Retinal pigment epithelial cell (primary cell): ENCODE measurements around the gene STAT5A.

Experiments
- DNase-seq: peaks from one replicate; pipeline ENCODE4 v3.0.0-alpha.2; 2010; ENCODE audit warnings: low read depth
- H3K4me3 ChIP-seq: 2 replicates; pipeline ENCODE4 v1.5.1; 2011; ENCODE audit warnings: mild to moderate bottlenecking, low read length, control low read depth, moderate library complexity
- CTCF ChIP-seq: conservative IDR thresholded peaks from 2 replicates; pipeline ENCODE4 v1.5.1; 2011; ENCODE audit warnings: low read depth, low read length, control low read depth, inconsistent platforms

STAT5A gene

DNA sequence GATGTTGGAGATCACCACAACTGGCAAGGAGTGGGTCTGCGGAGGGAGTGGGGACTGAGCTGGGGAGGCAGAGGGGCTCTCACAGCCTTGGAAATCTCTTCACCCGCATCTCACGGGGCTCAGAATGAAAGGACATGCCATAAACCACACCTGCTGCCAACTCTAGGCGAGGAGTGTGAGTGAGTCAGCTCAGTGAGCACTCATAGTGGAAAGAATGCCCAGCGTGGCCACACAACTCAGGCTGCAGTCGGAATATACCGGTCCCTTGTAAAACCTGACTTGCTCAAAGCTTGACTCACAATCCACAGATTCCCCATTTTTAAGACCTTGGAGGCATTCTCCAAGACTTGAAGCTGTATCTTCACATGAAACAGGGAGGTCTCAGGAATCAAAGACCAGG, 36.7 kb downstream of the STAT5A start:
- no peak for TF ChIP-seq CTCF
- DNase-seq, result peak; percentile 51
- H3K4me3 ChIP-seq, result no peak overlapping the region

DNA sequence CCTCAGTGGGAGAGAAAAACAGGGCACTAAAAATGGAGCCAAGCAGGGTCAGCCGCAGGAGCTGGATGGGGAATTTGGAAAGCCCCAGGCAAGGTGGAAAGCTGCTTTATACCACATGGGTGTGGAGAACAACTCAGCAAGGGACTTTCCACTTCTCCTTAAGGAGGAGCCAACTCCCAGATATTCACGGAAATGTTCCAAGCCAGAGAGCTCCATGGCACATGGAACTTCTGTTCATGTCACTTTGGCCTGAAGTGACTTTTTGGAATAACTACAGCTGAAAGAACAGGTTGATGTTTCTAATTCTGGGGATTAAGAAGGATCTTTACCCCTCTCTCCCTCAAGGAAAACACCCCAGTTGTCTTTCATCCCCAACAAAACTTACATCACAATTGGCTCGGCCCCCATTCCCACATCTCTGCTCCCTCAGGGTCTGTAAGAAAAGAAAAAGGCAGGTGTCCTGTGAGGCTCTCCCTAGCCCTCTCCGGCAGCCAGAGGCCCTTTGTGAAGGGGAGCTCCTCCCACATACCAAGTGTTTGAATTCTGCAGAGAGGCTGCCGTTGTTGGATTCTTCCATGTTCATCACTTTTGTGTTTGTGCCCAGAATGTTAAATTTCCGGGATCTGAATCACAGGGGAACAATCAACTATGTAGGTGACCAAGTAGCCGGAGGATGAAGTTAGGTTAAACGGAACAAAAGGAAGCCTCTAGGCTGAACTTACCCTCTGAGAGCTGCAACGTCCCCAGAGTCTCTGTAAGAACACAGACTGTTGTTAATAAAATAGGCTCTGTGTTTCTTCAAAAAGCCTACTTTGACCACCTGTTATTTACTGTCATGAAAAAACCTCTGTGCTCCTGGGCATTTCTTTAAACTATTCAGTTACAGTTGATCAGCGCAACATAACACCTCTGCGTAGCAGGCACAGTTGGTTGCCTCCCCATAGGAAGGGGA, 41.0 kb downstream of the STAT5A start:
- DNase-seq, result no peak
- H3K4me3 ChIP-seq, result no peak overlapping the region
- no peak for TF ChIP-seq CTCF

DNA sequence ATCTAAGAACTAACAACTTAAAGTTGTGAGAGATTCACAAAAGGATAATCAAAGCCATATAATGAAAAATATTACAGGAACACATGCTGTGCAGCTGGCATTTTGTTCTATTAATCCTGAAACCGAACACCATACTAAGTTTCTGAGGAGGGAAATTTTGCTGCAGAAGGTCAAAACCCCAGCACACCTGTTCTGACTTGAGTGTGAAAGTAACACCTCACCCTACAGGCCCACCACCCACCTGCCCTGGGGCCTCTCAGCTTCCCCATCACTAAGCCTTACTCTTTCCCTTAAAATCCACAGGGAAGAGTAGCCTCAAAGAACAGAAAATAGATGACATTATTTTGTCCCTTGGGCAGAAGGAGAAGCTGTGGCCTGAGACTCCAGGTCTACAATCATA, 44.8 kb downstream of the STAT5A start:
- TF ChIP-seq CTCF, result no peak
- DNase-seq, result no peak
- no peak overlapping the region for H3K4me3 ChIP-seq

- DNase-seq, result no peak
- no peak for TF ChIP-seq CTCF
- no peak overlapping the region for H3K4me3 ChIP-seq
These were observed 46.4 kb downstream of the STAT5A start for GRCh38 chr17:42334677-42335076.

DNA sequence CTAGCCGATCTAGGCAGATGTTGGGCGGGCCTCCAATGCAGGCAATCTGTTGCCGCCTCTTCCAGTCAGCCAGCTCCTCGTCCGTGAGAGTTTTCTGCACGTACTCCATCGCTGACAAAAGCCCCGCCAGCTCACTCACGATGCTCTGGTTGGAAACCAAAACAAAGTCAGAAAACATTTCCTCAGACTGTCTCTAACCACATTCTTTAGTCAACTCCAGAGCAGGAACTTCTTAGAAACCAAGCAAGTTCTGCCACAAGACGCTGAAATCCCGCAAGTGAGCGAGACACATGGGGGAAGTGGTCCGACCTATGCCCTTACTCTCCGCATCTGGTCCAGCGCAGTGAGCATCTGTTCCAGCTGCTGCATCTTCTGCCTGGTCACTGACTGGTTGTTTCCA, 49.1 kb downstream of the STAT5A start:
- DNase-seq, result no peak
- no peak overlapping the region for H3K4me3 ChIP-seq
- no peak for TF ChIP-seq CTCF

DNA sequence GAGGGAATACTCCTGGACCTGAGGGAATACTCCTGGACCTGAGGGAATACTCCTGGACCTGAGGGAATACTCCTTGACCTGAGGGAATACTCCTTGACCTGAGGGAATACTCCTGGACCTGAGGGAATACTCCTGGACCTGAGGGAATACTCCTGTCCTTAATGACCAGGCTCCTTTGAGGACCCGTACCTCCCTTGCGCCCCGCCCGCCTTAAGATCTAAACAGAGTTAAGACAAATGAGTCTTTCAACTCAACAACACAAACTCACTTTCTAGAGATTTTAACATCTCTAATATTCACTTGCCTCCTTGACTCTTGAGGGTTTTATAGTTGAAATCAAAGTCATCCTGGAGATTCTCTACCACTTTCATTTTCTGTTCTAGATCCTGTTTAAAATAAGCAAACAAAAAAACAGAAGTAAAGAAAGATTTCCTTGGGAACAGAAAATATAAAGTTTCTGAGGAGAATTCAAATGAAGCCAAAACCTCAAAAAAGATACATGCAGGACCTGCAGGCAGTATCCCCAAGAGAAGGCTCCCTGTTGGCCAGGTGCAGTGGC, 50.2 kb downstream of the STAT5A start:
- DNase-seq, result no peak
- H3K4me3 ChIP-seq, result no peak overlapping the region
- TF ChIP-seq CTCF, result no peak

DNA sequence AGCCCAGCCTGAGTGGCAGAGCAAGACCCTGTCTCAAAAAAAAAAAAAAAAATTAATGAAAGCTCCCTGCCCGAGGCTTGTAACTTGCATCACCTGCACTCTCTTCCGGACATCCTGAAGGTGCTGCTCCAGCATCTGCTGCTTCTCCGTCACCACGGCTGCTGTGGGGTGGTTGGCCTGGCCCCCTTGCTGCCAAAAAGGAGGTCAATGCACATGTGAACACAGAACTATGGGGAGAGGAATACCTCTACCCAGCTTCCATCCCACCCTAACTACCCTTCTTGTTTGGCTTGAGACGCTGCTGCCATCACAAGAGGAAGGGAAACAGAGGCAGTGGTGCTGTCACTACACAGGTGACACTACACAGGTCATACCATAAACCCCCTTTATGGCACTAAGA, 50.9 kb downstream of the STAT5A start:
- no peak overlapping the region for H3K4me3 ChIP-seq
- TF ChIP-seq CTCF, result no peak
- DNase-seq, result no peak
